MG63 (cell line): ENCODE measurements around the gene DNAAF5. TPM values are rescaled to one million over a fixed set of nuclear protein-coding genes. Genes with fewer than 3 reads are reported as not detected.

Experiments
- DNase-seq: peaks from one replicate; pipeline ENCODE4 v3.0.0-alpha.2; 2020
- H3K27me3 ChIP-seq: fragments of 250-450 bp; sonication (Bioruptor Pico); 2 replicates; pipeline ENCODE4 v1.5.1; 2020; ENCODE audit warnings: mild to moderate bottlenecking, moderate library complexity
- H3K36me3 ChIP-seq: fragments of 250-450 bp; sonication (Bioruptor Pico); 2 replicates; pipeline ENCODE4 v1.5.1; 2020; ENCODE audit warnings: mild to moderate bottlenecking, moderate library complexity
- H3K4me3 ChIP-seq: fragments of 250-450 bp; sonication (Bioruptor Pico); 2 replicates; pipeline ENCODE4 v1.5.1; 2020; ENCODE audit warnings: mild to moderate bottlenecking, moderate library complexity
- H3K9me3 ChIP-seq: fragments of 250-450 bp; sonication (Bioruptor Pico); 2 replicates; pipeline ENCODE4 v1.5.1; 2020; ENCODE audit warnings: mild to moderate bottlenecking, moderate library complexity
- total RNA-seq: library from RNA; depleted of rRNA; stranded (reverse); fragments of >200 nt; shearing (Covaris generic); gene quantifications from 2 replicates; pipeline ENCODE4 v1.2.3, GENCODE V29; 2014; ENCODE audit warnings: low replicate concordance

Gene DNAAF5
- total RNA-seq, 1 experiment from 2014 or later = 31.4 TPM

GRCh38 chr7:822692-823276 is 96.3 kb downstream of the DNAAF5 start:
- Histone ChIP-seq H3K36me3 (peaks cover 24% of the 10 kb centered on the region), H3K27me3 (no peaks in the 10 kb centered on the region), H3K4me3 (no peak overlapping the region), H3K9me3 (no peaks in the 10 kb centered on the region)
- DNase-seq = no peak

GRCh38 chr7:823649-824048 is 97.2 kb downstream of the DNAAF5 start:
- no peaks in the 10 kb centered on the region for H3K27me3 ChIP-seq
- no peak for DNase-seq
- no peak overlapping the region for H3K4me3 ChIP-seq
- H3K9me3 ChIP-seq = no peaks in the 10 kb centered on the region
- H3K36me3 ChIP-seq = peaks cover 24% of the 10 kb centered on the region

DNA sequence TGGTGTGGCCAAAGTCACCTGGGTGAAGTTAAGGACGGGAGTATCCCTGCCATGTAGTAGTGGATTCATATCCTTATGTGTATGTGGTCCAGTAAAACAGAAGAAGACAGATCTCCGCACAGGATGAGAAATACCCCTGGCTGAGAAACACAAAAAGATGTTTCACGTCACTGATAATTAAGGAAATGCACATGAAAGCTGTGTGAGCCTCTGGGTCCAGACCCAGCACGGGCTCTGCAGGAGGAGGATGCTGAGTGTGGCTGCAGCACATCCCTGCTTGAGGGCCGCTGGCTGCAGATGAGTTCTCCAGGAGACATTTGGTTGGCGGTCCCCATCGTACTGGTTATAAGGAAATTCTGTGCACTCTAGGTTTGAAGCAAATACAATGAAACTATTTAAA is 97.6 kb downstream of the DNAAF5 start:
- Histone ChIP-seq H3K9me3 (no peaks in the 10 kb centered on the region), H3K4me3 (no peak overlapping the region), H3K27me3 (no peaks in the 10 kb centered on the region), H3K36me3 (peaks cover 24% of the 10 kb centered on the region)
- no peak for DNase-seq

DNA sequence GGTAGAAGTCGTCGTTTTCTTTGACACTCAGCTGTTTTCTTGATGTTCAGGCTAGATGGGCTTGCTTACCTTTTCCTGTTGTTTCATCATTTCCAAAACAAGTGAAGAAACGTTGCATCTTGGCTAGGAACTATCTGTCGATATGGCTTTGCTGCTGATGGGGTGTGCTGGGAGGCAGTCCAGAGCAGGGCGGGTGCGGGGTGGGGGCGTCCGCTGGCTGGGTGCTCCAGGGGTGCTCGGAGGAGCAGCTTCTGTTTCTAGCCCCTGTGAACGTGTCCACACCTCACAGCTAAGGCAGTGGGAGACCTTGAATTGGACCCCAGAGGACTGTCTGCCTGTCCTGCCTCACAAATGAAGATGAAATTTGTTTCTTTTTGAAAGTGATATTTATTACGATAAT is 98.2 kb downstream of the DNAAF5 start:
- Histone ChIP-seq H3K27me3 (no peaks in the 10 kb centered on the region), H3K9me3 (no peaks in the 10 kb centered on the region), H3K36me3 (peaks cover 21% of the 10 kb centered on the region), H3K4me3 (no peak overlapping the region)
- DNase-seq = no peak

DNA sequence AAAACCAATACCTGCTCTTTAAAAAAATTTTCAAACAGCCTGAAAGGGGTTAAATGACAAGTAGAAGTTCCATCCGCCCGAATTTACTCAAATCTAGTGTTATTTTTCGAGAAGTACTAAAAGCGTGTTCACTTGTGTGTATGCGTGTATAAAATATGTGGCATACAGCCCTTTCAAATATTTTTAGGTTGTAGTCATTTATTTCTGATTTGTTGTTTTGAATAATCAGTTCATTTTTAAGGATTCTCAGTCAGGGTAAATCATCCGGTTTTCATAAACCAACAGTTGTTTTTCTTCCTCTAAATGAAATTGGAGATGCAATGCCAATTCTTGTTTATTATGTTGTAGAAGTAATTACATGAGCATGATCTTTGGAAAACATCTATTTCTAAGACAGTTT is 98.9 kb downstream of the DNAAF5 start:
- H3K9me3 ChIP-seq = no peaks in the 10 kb centered on the region
- no peaks in the 10 kb centered on the region for H3K27me3 ChIP-seq
- no peak for DNase-seq
- no peak overlapping the region for H3K4me3 ChIP-seq
- peaks cover 21% of the 10 kb centered on the region for H3K36me3 ChIP-seq

DNA sequence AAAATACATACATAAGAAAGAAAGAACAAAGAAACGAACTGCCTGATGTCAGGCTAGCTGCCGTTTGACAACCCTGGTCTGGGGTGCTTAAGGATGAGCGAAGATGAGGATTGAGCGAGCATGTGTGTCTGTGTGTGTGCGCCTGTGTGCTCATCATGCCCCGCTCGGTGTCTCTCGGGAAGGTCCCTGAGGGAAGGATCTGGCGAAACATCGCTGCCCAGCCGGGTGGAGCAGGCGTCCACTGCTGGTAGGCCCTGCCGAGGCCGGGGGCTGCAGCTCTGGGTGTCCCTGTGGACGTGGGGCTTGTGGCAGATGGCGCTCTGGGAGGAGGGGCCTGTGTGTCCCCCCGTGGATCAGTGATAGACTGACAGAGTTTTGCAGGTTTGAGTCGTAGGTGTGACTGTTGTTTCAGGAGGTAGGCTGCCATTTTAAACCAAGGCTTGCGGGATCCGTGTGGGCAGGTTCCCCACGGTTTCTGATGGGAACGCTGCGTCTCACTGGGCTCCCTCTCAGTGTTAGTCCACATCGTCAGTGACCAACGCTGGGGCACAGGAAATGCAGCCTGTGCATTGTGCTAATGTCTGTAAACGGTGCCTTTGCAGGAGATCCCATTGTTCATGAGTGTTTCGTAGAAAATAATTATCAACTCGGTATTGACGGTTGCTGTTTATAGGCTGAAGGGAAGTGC is 99.9 kb downstream of the DNAAF5 start:
- H3K27me3 ChIP-seq = no peaks in the 10 kb centered on the region
- H3K4me3 ChIP-seq = no peak overlapping the region
- H3K36me3 ChIP-seq = peaks cover 16% of the 10 kb centered on the region
- H3K9me3 ChIP-seq = no peaks in the 10 kb centered on the region
- DNase-seq = no peak

DNA sequence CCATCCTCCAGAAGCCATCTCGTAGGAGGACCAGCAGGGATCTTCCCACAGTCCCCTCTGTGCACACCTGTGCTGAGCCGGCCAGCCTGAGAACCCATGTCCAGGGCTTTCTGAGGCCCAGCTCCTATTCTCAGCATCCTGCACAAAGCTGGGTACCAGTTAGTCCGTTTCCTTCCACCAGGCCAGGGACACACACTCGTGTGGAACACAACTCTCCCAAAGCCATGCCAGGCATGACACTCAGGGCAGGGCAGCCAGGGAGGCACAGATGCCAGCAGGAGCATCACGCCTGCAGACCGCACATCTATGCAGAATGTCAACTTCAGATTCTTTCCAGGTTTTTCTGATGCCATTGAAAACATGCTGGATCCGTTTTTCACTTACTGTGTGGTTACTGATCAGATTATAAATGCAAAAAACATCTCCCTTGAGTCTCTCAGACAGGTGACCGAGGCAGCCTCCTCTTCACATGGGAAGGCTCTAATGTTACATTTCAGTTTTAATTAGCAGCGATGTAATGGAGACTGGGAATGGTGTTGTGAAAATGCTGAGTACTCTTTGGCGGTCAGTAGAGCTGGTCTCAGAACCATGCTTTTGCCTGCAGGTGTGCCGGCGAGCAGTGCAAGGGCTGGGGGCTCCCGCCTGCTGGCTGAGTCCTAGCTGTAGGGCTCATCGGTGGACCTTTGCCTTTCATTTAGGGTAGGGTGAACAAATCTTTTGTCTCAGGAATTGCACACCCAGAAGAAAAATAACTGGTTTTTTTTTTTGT is 102.5 kb downstream of the DNAAF5 start:
- no peak for DNase-seq
- no peaks in the 10 kb centered on the region for H3K27me3 ChIP-seq

DNA sequence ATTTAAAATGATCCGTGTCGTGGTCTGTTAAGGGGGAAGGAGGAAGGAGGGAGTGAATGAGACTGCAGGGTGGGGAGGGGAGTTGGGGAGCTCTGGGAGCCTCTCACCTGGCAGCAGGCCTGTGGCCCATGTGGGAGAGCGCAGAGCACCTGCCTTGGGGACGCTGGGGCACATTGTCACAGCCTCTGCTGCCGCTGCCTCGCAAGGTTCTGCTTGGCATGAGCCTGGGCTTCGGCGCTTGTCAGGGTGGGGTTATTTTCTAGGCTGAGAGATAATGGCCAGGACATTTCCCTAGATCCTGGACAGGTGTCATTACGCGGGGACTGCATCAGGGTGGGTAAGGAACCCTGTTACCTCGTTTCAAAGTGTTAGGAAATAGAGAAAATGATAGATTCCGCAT is 103.6 kb downstream of the DNAAF5 start:
- peaks cover 24% of the 10 kb centered on the region for H3K36me3 ChIP-seq
- no peak for DNase-seq
- no peak overlapping the region for H3K4me3 ChIP-seq
- H3K27me3 ChIP-seq = no peaks in the 10 kb centered on the region
- H3K9me3 ChIP-seq = no peaks in the 10 kb centered on the region

More for the DNA sequence above, 102.5 kb downstream of the DNAAF5 start:
- H3K9me3 ChIP-seq = no peaks in the 10 kb centered on the region
- H3K36me3 ChIP-seq = peaks cover 17% of the 10 kb centered on the region
- no peak overlapping the region for H3K4me3 ChIP-seq

DNA sequence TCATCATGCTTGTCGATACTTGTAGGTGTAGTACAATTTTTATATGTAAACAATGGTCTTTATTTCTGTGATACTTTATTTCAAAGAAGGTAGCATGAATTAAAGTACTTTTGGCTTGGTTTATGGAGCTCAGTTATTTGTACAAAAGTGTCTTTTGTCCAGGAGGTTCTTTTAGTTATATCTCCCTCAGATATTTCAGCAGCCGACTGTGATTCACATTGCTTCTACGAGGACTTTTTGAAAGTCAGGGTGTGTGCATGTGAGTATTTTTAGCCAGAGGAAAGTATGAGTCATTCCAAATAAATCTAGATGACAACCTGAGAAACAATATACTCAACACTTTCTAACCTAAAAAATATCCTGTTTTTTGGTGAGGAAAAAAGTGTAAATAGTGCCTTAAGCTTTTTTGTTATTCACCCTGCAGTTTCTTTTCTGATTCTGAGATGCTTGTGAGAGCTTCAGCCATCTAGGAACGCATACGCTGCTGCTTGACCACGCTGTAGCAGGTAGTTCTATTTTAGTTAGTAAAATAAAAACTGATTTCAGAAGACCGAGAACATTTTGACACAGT is 105.2 kb downstream of the DNAAF5 start:
- peak; percentile 51 for DNase-seq
- no peaks in the 10 kb centered on the region for H3K27me3 ChIP-seq
- peaks cover 31% of the 10 kb centered on the region for H3K36me3 ChIP-seq
- no peak overlapping the region; the same call in 1 of the 2 replicates for H3K4me3 ChIP-seq
- no peaks in the 10 kb centered on the region for H3K9me3 ChIP-seq

DNA sequence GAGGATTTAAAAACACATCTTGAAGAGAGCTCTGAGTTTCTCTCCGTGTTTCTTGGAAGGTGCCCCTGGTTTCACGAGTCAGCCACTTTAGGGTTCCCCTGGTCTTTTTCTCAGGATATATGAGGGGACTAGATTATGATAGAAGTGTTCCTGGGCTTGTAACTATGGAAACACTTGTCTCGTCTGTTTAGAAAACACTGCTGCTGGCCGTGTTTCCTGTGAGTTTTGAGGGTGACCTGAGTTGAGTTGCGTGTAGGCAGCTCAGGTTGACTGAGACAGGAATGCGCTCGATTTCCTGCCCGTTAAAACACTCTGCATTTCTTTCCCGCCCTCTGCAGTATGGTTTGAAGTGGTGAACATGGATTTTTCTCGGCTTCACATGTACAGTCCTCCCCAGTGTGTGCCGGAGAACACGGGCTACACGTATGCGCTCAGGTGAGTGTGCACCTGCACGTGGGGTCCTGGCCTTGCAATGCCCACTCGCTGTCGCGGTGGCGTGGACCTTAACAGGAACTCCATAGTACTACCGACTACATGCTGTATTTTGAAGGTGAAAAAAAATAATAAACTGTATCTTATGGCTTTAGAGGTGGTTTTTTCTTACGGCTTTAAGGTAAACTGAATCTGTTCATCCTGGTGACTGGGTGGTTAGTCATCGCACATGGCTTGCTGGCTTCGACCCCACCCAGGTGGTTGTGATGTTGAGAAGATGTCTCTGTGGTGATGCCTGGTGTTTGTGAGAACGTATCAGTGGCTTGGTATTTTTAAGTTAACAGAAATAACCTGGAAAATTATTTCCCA is 105.9 kb downstream of the DNAAF5 start, which contains the start of gene SUN1:
Gene SUN1, plus strand, starts transcription at position 310 of the 801 bp plus-strand sequence. Its CDS starts 49 bp downstream, at position 359.
- Histone ChIP-seq H3K27me3 (no peaks in the 10 kb centered on the region), H3K36me3 (peaks cover 32% of the 10 kb centered on the region), H3K9me3 (no peaks in the 10 kb centered on the region), H3K4me3 (no peak within 1 kb of the TSS; the same call in 1 of the 2 replicates)
- peak; percentile 55 for DNase-seq

GRCh38 chr7:832968-833424 is 106.5 kb downstream of the DNAAF5 start:
- no peak for DNase-seq
- H3K36me3 ChIP-seq = peaks cover 32% of the 10 kb centered on the region
- no peak overlapping the region for H3K4me3 ChIP-seq
- no peaks in the 10 kb centered on the region for H3K27me3 ChIP-seq
- no peaks in the 10 kb centered on the region for H3K9me3 ChIP-seq

DNA sequence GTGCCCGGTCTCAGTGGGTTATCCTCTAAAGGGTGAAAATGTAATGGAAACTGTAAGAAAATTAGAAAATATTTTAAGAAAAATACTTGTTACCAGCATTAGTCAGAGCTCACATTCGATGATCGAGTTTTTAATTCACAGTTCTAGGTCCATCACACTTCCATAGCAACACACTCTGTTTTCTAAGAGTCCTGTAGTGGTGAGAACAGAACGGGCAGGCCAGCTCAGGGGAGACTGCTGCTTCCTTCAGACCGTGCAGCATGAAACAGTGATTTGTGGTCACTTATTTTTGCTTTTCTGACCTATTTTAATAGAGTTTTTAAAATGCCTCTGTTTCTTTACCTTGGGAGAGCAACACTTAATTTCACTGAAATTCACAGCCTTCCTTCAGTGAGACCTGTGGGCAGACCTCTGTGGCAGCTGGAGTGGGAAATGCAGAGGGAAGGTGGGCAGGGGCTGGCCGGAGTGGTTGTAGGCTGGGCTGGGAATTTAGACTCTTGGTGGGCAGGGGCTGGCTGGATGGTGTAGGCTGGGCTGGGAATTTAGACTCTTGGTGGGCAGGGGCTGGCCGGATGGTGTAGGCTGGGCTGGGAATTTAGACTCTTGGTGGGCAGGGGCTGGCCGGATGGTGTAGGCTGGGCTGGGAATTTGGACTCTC is 107.2 kb downstream of the DNAAF5 start:
- no peaks in the 10 kb centered on the region for H3K9me3 ChIP-seq
- no peak for DNase-seq
- H3K27me3 ChIP-seq = no peaks in the 10 kb centered on the region
- peaks cover 36% of the 10 kb centered on the region for H3K36me3 ChIP-seq
- H3K4me3 ChIP-seq = no peak overlapping the region

DNA sequence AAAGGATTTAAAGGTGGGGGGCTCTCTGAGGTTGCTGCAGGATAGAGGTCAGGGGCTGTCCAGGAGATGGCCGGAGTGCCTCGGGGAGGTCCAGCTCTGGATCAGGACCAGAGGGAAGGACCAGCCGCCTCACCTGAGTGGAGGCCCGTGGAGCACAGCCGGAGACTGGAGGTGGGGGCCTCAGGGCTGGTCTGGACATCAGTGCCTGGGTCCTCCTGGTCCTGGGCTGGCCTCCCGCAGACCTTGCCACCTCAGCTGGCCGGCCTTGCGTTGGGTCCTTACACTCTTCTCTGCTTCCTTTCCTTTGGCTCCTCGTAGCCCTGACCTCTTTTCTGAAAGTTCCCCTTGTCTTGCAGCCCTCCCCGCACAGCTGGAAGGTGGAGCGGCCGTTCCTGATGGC is 107.8 kb downstream of the DNAAF5 start:
- Histone ChIP-seq H3K4me3 (no peak overlapping the region), H3K27me3 (no peaks in the 10 kb centered on the region)
- no peak for DNase-seq

DNA sequence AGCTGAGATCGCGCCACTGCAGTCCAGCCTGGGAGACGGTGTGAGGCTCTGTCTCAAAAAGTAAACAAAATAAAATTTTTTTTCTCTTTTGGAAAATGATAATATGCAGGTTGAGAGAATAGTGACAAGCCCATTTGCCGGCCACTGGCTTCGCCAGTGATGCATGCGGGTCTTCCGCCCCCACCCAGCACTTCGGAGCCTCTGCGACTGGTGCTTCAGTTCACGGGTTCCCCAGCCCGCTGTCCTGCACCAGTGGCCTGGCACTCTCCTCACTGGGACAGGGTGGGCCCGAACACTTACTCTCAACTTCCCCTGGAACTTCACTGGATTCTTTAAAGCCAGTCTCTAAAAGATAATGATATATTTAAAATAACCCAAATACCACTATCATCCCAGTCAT is 108.5 kb downstream of the DNAAF5 start:
- no peaks in the 10 kb centered on the region for H3K9me3 ChIP-seq
- H3K36me3 ChIP-seq = peaks cover 44% of the 10 kb centered on the region
- DNase-seq = no peak
- no peak overlapping the region for H3K4me3 ChIP-seq
- H3K27me3 ChIP-seq = no peaks in the 10 kb centered on the region

More for the DNA sequence above, 107.8 kb downstream of the DNAAF5 start:
- H3K36me3 ChIP-seq = peaks cover 41% of the 10 kb centered on the region
- H3K9me3 ChIP-seq = no peaks in the 10 kb centered on the region

DNA sequence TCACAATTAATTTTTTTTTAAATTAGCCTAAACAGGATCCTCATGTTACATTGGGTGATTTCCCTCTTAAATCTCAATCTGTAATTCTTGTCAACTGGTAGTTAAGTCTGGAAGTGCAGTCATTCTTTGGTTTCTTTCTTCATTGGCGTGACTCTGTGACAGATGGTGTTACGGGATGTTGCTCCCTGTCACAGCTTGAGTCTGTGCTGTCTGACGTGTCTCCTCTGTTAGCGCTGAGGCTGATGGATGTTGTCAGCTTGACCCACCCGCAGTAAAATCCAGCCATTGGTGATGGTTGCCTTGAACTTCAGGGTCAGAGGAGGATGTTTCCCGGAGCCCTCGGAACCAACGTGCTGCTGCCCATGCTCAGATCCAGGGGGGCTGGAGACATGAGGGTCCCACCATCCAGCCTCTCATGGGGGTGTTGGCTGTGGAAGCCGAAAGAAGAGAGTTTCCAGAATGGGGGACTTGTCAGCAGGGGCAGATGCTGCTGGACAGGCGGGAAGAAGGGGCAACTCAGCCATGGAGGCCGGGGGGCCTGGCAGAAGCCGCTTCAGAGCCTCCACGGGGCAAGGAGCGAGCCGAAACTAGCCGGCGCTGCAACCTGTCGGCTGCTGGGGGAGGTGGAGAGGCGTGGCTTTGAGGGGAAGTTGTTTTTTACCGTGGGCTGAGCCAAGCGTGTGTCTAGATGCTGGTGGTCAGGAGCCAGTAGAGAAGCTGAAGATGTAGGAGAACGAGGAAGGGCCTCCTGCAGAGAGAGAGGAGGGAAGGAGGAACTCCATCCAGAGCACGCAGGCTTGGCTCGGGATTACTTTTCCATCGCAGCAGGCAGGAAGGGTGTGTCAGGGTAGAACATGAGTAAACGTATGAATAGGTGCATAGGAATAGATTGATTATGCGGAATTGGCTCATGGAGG is 109.2 kb downstream of the DNAAF5 start:
- DNase-seq = peak; percentile 21
- peaks cover 47% of the 10 kb centered on the region for H3K36me3 ChIP-seq
- H3K4me3 ChIP-seq = no peak overlapping the region
- H3K9me3 ChIP-seq = no peaks in the 10 kb centered on the region
- H3K27me3 ChIP-seq = no peaks in the 10 kb centered on the region
